ENCODE measurements around the gene KMT5C. TPM values are rescaled to one million over a fixed set of nuclear protein-coding genes. Genes with fewer than 3 reads are reported as not detected.

KMT5C gene
- total RNA-seq, 4 donors from 2014 or later: 17.3 to 61.8 (median 39.1) TPM

DNA sequence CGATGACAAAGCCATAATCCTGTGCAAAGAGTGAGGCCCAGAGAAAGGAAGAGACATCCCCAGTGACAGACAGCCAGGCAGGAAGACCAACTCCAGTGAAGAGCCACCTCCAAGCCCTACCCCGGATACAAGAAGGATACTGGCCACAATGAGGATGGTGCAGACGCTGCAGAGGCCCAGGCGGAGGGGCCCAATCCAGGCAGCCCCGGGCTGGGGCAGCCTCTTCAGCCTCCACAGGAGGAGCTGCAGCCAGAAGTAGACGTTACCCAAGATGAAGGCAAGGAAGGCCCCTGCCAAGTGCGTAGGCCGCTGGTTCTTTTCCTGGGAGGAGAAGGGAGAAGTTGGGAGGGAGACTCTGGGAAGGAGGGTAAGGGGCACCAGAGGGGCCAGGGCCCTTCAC lies 23.0 kb upstream of the KMT5C start:
- H3K27me3 ChIP-seq: peaks cover 16% of the 10 kb centered on the region
- no peak overlapping the region for H3K4me3 ChIP-seq
- no peaks in the 10 kb centered on the region for H3K9me3 ChIP-seq
- H3K4me1 ChIP-seq: no peaks in the 10 kb centered on the region
- no peaks in the 10 kb centered on the region for H3K36me3 ChIP-seq
- DNase-seq (ENCODE audit: low spot score in 2 of 2): no peak
- no peak for TF ChIP-seq EP300 (IDR thresholded peaks at IDR 0.05)
- no peak for TF ChIP-seq POLR2A (IDR thresholded peaks at IDR 0.05)
- TF ChIP-seq, protein P1, sequence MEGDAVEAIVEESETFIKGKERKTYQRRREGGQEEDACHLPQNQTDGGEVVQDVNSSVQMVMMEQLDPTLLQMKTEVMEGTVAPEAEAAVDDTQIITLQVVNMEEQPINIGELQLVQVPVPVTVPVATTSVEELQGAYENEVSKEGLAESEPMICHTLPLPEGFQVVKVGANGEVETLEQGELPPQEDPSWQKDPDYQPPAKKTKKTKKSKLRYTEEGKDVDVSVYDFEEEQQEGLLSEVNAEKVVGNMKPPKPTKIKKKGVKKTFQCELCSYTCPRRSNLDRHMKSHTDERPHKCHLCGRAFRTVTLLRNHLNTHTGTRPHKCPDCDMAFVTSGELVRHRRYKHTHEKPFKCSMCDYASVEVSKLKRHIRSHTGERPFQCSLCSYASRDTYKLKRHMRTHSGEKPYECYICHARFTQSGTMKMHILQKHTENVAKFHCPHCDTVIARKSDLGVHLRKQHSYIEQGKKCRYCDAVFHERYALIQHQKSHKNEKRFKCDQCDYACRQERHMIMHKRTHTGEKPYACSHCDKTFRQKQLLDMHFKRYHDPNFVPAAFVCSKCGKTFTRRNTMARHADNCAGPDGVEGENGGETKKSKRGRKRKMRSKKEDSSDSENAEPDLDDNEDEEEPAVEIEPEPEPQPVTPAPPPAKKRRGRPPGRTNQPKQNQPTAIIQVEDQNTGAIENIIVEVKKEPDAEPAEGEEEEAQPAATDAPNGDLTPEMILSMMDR (IDR thresholded peaks at IDR 0.05): no peak
- TF ChIP-seq POLR2AphosphoS5 (IDR thresholded peaks at IDR 0.05): no peak
- WGBS: 80% methylated on average over 8 of the region's 8 CpGs
- H3K27ac ChIP-seq: no peak overlapping the region

DNA sequence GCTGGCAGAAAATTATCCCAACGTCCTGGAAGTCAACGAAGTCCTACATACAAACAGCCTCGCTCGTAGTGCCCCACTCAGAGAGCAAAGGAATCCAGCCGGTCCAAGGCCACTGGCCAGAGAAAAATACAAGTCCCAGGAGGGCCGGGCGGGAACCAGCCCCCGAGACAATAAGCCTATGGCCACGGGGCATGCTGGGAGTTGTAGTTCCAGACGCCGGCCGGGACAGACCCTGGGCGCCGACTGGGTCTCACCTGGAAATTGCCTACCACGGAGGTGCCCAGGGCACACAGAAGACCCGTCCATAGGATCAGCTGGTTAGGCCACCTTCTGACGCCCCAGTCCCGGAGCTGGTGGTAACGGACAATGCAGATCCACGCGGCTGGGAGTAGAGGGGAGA lies 19.9 kb upstream of the KMT5C start:
- Histone ChIP-seq H3K27ac (no peak overlapping the region), H3K27me3 (peaks cover 16% of the 10 kb centered on the region), H3K9me3 (no peaks in the 10 kb centered on the region), H3K36me3 (no peaks in the 10 kb centered on the region), H3K4me3 (no peak overlapping the region), H3K4me1 (no peaks in the 10 kb centered on the region)
- 34% methylated on average over 18 of the region's 21 CpGs for WGBS
- no peak for DNase-seq (ENCODE audit: low spot score in 2 of 2)
- TF ChIP-seq POLR2A (IDR thresholded peaks at IDR 0.05) (no peak), POLR2AphosphoS5 (IDR thresholded peaks at IDR 0.05) (no peak), EP300 (IDR thresholded peaks at IDR 0.05) (no peak)
- TF ChIP-seq, protein P1 (IDR thresholded peaks at IDR 0.05): no peak

DNA sequence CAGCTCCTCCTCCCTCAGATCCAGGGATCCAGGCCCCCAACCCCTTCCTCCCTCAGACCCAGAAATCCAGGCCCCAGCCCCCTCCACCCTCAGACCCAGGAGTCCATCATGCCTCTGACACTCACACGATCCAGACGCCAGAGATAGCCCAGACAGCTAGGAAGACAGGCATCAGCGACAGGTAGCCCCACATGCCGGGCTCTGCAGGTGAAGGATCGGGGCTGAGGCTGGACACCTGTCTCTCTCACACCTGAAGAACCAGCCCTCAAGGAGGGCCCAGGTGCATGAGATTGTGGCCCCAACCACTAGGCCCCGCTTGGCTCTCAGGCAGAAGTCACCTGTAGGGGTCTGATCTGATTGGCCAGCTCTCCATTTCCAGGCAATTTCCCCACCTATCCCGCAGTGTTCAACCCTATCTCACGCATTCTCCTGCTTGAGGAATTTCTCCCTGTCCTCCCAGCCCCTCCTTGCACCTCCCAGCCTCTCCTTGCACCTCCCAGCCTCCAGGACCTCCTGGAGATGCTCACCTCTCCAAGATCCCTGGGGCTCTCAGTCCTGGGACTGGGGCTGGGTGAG lies 18.7 kb upstream of the KMT5C start:
- no peaks in the 10 kb centered on the region for H3K36me3 ChIP-seq
- H3K9me3 ChIP-seq: no peaks in the 10 kb centered on the region
- DNase-seq (ENCODE audit: low spot score in 2 of 2): no peak
- no peak for TF ChIP-seq POLR2A (IDR thresholded peaks at IDR 0.05)
- no peak for TF ChIP-seq POLR2AphosphoS5 (IDR thresholded peaks at IDR 0.05)
- TF ChIP-seq EP300 (IDR thresholded peaks at IDR 0.05): no peak
- TF ChIP-seq, protein P1 (IDR thresholded peaks at IDR 0.05): no peak
- 84% methylated on average over 8 of the region's 8 CpGs for WGBS
- no peaks in the 10 kb centered on the region for H3K4me1 ChIP-seq
- peaks cover 16% of the 10 kb centered on the region for H3K27me3 ChIP-seq
- H3K4me3 ChIP-seq: no peak overlapping the region
- no peak overlapping the region for H3K27ac ChIP-seq

DNA sequence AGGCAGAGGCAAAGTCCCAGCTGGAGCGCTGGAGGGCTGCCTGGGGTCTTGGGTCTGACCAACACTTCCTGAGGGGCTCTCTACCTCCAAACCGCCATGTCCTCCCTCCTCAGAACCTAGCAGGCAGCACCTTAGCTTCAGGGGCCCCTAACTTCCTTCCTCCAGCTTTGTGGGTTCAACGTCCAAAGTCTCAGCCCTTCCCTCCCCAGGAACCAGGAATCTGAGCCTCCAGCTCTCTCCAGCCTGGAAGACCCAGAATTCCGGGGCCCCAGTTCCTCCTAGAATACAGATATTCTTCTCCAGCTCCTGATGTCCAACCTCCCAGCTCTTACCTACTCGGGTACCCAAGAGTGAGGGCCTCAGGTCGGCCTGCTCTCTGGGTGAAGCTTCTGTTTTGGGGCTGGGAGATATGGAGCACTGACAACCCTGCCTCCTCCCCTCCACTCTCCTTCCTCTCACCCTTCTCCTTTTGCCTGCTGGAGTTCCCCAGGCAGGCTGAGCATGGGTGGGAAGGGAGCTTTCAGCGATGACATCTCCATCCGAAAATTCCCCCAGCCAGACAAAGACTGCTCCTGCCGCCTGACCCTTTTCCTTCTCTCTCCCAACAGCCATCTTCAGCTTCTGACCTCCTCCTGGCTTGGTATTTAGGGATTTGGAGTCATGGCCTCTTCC lies 18.1 kb upstream of the KMT5C start:
- no peak overlapping the region for H3K4me3 ChIP-seq
- no peaks in the 10 kb centered on the region for H3K36me3 ChIP-seq
- DNase-seq (ENCODE audit: low spot score in 2 of 2): no peak
- H3K4me1 ChIP-seq: no peaks in the 10 kb centered on the region
- WGBS: 73% methylated on average over 9 of the region's 9 CpGs
- no peak overlapping the region for H3K27ac ChIP-seq
- no peaks in the 10 kb centered on the region for H3K9me3 ChIP-seq
- TF ChIP-seq POLR2AphosphoS5 (IDR thresholded peaks at IDR 0.05) (no peak), POLR2A (IDR thresholded peaks at IDR 0.05) (no peak), EP300 (IDR thresholded peaks at IDR 0.05) (no peak)
- TF ChIP-seq, protein P1 (IDR thresholded peaks at IDR 0.05): no peak
- peaks cover 16% of the 10 kb centered on the region for H3K27me3 ChIP-seq

DNA sequence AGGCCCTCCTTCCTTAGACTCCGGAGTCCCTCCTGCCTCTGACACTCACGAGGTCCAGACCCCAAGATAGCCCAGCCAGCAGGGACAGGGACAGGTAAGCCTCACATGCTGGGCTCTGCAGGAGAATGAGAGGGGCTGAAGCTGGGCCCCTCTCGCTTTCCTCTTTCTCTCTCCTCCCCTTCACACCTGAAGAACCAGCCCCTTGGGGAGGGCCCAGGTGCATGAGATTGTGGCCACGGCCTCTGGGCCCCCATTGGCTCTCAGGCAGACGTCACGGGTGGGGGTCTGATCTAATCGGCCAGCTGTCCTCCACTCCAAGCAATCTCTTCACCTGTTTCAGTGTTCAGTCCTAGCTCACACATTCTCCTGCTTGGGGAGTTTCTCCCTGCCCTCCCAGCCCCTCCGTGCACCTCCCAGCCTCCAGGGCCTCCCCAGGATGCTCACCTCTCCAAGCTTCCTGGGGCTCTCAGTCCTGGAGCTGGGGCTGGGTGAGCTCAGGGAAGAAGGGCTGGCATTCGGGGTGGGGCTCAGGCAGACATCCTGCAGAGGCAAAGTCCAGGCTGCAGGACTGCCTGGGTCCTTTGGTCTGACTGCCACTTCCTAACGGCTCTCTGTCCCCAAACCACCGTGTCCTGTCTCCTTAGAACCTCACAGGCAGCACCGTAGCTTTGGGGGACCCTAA lies 17.3 kb upstream of the KMT5C start:
- peaks cover 16% of the 10 kb centered on the region for H3K27me3 ChIP-seq
- WGBS: 58% methylated on average over 11 of the region's 12 CpGs
- H3K27ac ChIP-seq: no peak overlapping the region
- TF ChIP-seq POLR2A (IDR thresholded peaks at IDR 0.05): no peak
- TF ChIP-seq, protein P1 (IDR thresholded peaks at IDR 0.05): no peak
- no peak for TF ChIP-seq POLR2AphosphoS5 (IDR thresholded peaks at IDR 0.05)
- TF ChIP-seq EP300 (IDR thresholded peaks at IDR 0.05): no peak
- no peak for DNase-seq (ENCODE audit: low spot score in 2 of 2)
- H3K4me3 ChIP-seq: no peak overlapping the region
- H3K9me3 ChIP-seq: no peaks in the 10 kb centered on the region
- no peaks in the 10 kb centered on the region for H3K4me1 ChIP-seq
- no peaks in the 10 kb centered on the region for H3K36me3 ChIP-seq

All from suprapubic skin (tissue), 4 donors.